WTC11 (cell line): ENCODE measurements around the gene ANTXR1. TPM values are rescaled to one million over a fixed set of nuclear protein-coding genes. Genes with fewer than 3 reads are reported as not detected.

ENCODE experiments used
- ATAC-seq: fragments of 200-7000 bp; cut with Tn5 transposase; 2 replicates; pipeline ENCODE4 v1.10.0; 2021; ENCODE audit warnings: mild to moderate bottlenecking, moderate library complexity
- CTCF ChIA-PET: fragments of 300-600 bp; sonication (Branson Sonifier 250); formaldehyde crosslinking; loops from one replicate; lab custom pipeline; 2021; ENCODE audit warnings: antibody characterized with exemption; lab: Charles Lee
- POLR2A ChIA-PET: fragments of 350-600 bp; sonication (Branson Sonifier 250); formaldehyde crosslinking; loops from one replicate; lab custom pipeline; 2021; ENCODE audit warnings: antibody characterized with exemption; lab: Charles Lee
- DNase-seq: peaks from one replicate; pipeline ENCODE4 v3.0.0; 2021; ENCODE audit warnings: low spot score
- H3K27ac Mint-ChIP-seq: 2 replicates; pipeline ENCODE4 v1.8.0; 2021; ENCODE audit warnings: mixed read lengths
- H3K27me3 Mint-ChIP-seq: 2 replicates; pipeline ENCODE4 v1.8.0; 2021; ENCODE audit warnings: low read depth, mild to moderate bottlenecking, moderate library complexity, mixed read lengths
- H3K36me3 Mint-ChIP-seq: 2 replicates; pipeline ENCODE4 v1.8.0; 2021; ENCODE audit warnings: mixed read lengths
- H3K4me1 Mint-ChIP-seq: 2 replicates; pipeline ENCODE4 v1.8.0; 2022; ENCODE audit warnings: mixed read lengths
- H3K4me3 Mint-ChIP-seq: 2 replicates; pipeline ENCODE4 v1.8.0; 2021; ENCODE audit warnings: mild to moderate bottlenecking, moderate library complexity, mixed read lengths
- H3K9me3 Mint-ChIP-seq: 2 replicates; pipeline ENCODE4 v1.8.0; 2021; ENCODE audit warnings: mixed read lengths
- CDX4 ChIP-seq: fragments of 250-450 bp; sonication (Bioruptor Pico); IDR thresholded peaks from 2 replicates; pipeline ENCODE4 v1.9.0; 2021; ENCODE audit warnings: moderate library complexity, mild to moderate bottlenecking, inconsistent platforms, borderline replicate concordance
- CTCF ChIP-seq: fragments of 200-600 bp; IDR thresholded peaks from 2 replicates; pipeline ENCODE4 v1.8.0; 2022; ENCODE audit warnings: antibody characterized with exemption
- ELF4 ChIP-seq: sonication (generic); formaldehyde crosslinking; IDR thresholded peaks from 2 replicates; pipeline ENCODE4 v1.8.1; 2022; ENCODE audit warnings: low read depth, mild to moderate bottlenecking, moderate library complexity, missing genetic modification reagents
- EMX1 ChIP-seq: fragments of 250-450 bp; sonication (Bioruptor Pico); IDR thresholded peaks from 2 replicates; pipeline ENCODE4 v1.8.0; 2021; ENCODE audit warnings: mild to moderate bottlenecking
- NR3C1 ChIP-seq: sonication (generic); formaldehyde crosslinking; conservative IDR thresholded peaks from 2 replicates; pipeline ENCODE4 v1.8.1; 2023; ENCODE audit warnings: low read depth, mild to moderate bottlenecking, missing genetic modification reagents
- OVOL2 ChIP-seq: fragments of 250-450 bp; sonication (Bioruptor Pico); IDR thresholded peaks from 2 replicates; pipeline ENCODE4 v1.9.0; 2021; ENCODE audit warnings: mild to moderate bottlenecking, borderline replicate concordance
- PREB ChIP-seq: sonication (generic); formaldehyde crosslinking; IDR thresholded peaks from 2 replicates; pipeline ENCODE4 v1.8.1; 2022; ENCODE audit warnings: mild to moderate bottlenecking, missing genetic modification reagents, moderate library complexity, borderline replicate concordance
- PRRX2 ChIP-seq: fragments of 250-450 bp; sonication (Bioruptor Pico); IDR thresholded peaks from 2 replicates; pipeline ENCODE4 v1.8.0; 2021; ENCODE audit warnings: mild to moderate bottlenecking
- TP53 ChIP-seq: sonication (generic); formaldehyde crosslinking; IDR thresholded peaks from 2 replicates; pipeline ENCODE4 v1.8.1; 2023; ENCODE audit warnings: mild to moderate bottlenecking, missing genetic modification reagents
- ZNF232 ChIP-seq: sonication (generic); formaldehyde crosslinking; IDR thresholded peaks from 2 replicates; pipeline ENCODE4 v1.8.0; 2022; ENCODE audit warnings: mild to moderate bottlenecking, missing genetic modification reagents
- ZNF263 ChIP-seq: sonication (generic); formaldehyde crosslinking; IDR thresholded peaks from 2 replicates; pipeline ENCODE4 v1.8.1; 2022; ENCODE audit warnings: low read depth, mild to moderate bottlenecking, moderate library complexity, missing genetic modification reagents
- ZNF423 ChIP-seq: fragments of 250-450 bp; sonication (Bioruptor Pico); IDR thresholded peaks from 2 replicates; pipeline ENCODE4 v2.1.2; 2022; ENCODE audit warnings: mild to moderate bottlenecking, moderate library complexity
- ZSCAN18 ChIP-seq: fragments of 250-450 bp; sonication (Bioruptor Pico); IDR thresholded peaks from 2 replicates; pipeline ENCODE4 v2.1.2; 2022; ENCODE audit warnings: mild to moderate bottlenecking, moderate library complexity
- total RNA-seq: library from RNA; stranded (reverse); gene quantifications from 3 replicates; pipeline ENCODE4 v1.2.3, GENCODE V29; 2021
- TF ChIP-seq, protein P1 (sequence below): fragments of 250-450 bp; sonication (Bioruptor Pico); conservative IDR thresholded peaks from 2 replicates; pipeline ENCODE4 v1.9.0; 2021; ENCODE audit warnings: mild to moderate bottlenecking
- TF ChIP-seq, protein P2 (sequence below): fragments of 250-450 bp; sonication (Bioruptor Pico); IDR thresholded peaks from 2 replicates; pipeline ENCODE4 v1.9.0; 2021; ENCODE audit warnings: mild to moderate bottlenecking
- TF ChIP-seq, protein P3 (sequence below): sonication (generic); formaldehyde crosslinking; IDR thresholded peaks from 2 replicates; pipeline ENCODE4 v1.8.0; 2022; ENCODE audit warnings: mild to moderate bottlenecking, missing genetic modification reagents
- TF ChIP-seq, protein P4 (sequence below): sonication (generic); formaldehyde crosslinking; IDR thresholded peaks from 2 replicates; pipeline ENCODE4 v1.8.1; 2023; ENCODE audit warnings: mild to moderate bottlenecking, moderate library complexity, missing genetic modification reagents

Gene ANTXR1
- total RNA-seq, 1 experiment from 2014 or later = 30.0 TPM

- H3K27me3 Mint-ChIP-seq = no peaks in the 10 kb centered on the region
- TF ChIP-seq, protein P1, sequence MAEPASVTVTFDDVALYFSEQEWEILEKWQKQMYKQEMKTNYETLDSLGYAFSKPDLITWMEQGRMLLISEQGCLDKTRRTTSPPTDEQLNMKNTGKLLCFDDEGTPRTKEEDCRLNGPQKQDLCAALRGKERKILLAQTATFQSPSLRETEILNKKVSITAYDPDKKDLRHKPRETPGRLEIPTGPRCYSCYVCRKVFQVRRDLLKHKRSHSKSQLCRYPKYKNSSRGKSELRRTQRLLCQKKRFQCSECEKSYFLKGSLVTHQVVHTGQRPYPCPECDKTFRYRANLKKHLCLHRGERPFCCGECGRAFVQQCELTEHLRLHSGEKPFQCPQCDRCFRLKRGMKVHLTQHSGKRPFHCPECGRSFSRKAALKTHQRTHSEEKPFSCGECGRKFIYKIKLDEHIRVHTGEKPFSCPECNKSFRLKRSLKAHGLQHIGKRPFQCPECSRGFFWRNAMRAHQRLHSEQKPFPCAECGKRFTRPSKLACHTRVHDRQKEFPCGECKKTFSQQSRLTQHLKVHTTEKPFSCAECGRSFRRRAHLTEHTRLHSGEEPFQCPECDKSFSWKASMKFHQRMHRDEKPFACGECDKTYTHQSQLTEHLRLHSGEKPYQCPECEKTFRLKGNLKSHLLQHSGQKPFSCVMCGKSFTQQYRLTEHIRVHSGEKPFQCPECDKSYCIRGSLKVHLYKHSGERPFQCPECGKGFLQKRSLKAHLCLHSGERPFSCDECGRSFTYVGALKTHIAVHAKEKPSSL = no peak
- TF ChIP-seq CTCF (no peak), ZSCAN18 (CRISPR knock-in tag) (no peak), EMX1 (CRISPR knock-in tag) (no peak), ZNF232 (CRISPR knock-in tag) (no peak), ELF4 (no peak), OVOL2 (CRISPR knock-in tag) (no peak)
- TF ChIP-seq, protein P2, sequence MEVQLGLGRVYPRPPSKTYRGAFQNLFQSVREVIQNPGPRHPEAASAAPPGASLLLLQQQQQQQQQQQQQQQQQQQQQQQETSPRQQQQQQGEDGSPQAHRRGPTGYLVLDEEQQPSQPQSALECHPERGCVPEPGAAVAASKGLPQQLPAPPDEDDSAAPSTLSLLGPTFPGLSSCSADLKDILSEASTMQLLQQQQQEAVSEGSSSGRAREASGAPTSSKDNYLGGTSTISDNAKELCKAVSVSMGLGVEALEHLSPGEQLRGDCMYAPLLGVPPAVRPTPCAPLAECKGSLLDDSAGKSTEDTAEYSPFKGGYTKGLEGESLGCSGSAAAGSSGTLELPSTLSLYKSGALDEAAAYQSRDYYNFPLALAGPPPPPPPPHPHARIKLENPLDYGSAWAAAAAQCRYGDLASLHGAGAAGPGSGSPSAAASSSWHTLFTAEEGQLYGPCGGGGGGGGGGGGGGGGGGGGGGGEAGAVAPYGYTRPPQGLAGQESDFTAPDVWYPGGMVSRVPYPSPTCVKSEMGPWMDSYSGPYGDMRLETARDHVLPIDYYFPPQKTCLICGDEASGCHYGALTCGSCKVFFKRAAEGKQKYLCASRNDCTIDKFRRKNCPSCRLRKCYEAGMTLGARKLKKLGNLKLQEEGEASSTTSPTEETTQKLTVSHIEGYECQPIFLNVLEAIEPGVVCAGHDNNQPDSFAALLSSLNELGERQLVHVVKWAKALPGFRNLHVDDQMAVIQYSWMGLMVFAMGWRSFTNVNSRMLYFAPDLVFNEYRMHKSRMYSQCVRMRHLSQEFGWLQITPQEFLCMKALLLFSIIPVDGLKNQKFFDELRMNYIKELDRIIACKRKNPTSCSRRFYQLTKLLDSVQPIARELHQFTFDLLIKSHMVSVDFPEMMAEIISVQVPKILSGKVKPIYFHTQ (CRISPR knock-in tag) = no peak
- no peaks in the 10 kb centered on the region for H3K36me3 Mint-ChIP-seq
- ChIA-PET CTCF (no interaction called here), POLR2A (no interaction called here)
- ATAC-seq (no peak), DNase-seq (no peak)
- no peak overlapping the region; the same call in 1 of the 2 replicates for H3K27ac Mint-ChIP-seq
- H3K9me3 Mint-ChIP-seq = no peaks in the 10 kb centered on the region
- H3K4me3 Mint-ChIP-seq = no peak overlapping the region
- peaks cover 10% of the 10 kb centered on the region for H3K4me1 Mint-ChIP-seq
Measured at GRCh38 chr2:69033461-69034095, 20.6 kb downstream of the ANTXR1 start.

DNA sequence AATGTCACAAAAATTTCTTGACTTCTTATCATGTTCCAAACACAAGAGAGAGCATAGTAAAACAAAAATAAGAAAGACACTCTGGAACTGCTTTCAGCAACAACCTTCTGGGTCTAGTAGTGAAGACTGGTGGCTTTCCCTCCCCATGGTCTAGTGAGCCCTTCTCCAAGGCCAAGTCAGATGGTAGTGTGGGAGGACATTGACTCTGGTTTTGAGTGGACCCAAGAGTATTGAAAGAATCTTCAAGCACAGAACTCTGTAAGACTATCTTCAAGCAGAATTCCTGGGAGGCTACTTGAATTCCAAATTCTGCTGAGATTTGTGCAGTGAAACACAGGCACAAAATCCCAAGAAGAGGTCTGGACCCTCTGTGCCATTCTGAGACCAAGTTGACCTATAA, 21.1 kb downstream of the ANTXR1 start:
- no peak overlapping the region; the same call in 1 of the 2 replicates for H3K27ac Mint-ChIP-seq
- no peaks in the 10 kb centered on the region for H3K9me3 Mint-ChIP-seq
- no peaks in the 10 kb centered on the region for H3K27me3 Mint-ChIP-seq
- H3K36me3 Mint-ChIP-seq = no peaks in the 10 kb centered on the region
- no peak overlapping the region for H3K4me3 Mint-ChIP-seq
- H3K4me1 Mint-ChIP-seq = peaks cover 15% of the 10 kb centered on the region
- POLR2A ChIA-PET = no interaction called here
- ATAC-seq = no peak
- CTCF ChIA-PET = no interaction called here
- no peak for DNase-seq
- TF ChIP-seq TP53 (CRISPR knock-in tag) (no peak), ZNF263 (CRISPR knock-in tag) (no peak), PRRX2 (CRISPR knock-in tag) (no peak), ZNF423 (no peak), CDX4 (no peak), NR3C1 (CRISPR knock-in tag) (no peak), PREB (CRISPR knock-in tag) (no peak), CTCF (no peak)
- TF ChIP-seq, protein P3, sequence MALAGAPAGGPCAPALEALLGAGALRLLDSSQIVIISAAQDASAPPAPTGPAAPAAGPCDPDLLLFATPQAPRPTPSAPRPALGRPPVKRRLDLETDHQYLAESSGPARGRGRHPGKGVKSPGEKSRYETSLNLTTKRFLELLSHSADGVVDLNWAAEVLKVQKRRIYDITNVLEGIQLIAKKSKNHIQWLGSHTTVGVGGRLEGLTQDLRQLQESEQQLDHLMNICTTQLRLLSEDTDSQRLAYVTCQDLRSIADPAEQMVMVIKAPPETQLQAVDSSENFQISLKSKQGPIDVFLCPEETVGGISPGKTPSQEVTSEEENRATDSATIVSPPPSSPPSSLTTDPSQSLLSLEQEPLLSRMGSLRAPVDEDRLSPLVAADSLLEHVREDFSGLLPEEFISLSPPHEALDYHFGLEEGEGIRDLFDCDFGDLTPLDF (CRISPR knock-in tag) = no peak
- TF ChIP-seq, protein P4, sequence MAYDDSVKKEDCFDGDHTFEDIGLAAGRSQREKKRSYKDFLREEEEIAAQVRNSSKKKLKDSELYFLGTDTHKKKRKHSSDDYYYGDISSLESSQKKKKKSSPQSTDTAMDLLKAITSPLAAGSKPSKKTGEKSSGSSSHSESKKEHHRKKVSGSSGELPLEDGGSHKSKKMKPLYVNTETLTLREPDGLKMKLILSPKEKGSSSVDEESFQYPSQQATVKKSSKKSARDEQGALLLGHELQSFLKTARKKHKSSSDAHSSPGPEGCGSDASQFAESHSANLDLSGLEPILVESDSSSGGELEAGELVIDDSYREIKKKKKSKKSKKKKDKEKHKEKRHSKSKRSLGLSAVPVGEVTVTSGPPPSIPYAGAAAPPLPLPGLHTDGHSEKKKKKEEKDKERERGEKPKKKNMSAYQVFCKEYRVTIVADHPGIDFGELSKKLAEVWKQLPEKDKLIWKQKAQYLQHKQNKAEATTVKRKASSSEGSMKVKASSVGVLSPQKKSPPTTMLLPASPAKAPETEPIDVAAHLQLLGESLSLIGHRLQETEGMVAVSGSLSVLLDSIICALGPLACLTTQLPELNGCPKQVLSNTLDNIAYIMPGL (CRISPR knock-in tag) = no peak
